ENCODE measurements around the gene TPP1.

DNA sequence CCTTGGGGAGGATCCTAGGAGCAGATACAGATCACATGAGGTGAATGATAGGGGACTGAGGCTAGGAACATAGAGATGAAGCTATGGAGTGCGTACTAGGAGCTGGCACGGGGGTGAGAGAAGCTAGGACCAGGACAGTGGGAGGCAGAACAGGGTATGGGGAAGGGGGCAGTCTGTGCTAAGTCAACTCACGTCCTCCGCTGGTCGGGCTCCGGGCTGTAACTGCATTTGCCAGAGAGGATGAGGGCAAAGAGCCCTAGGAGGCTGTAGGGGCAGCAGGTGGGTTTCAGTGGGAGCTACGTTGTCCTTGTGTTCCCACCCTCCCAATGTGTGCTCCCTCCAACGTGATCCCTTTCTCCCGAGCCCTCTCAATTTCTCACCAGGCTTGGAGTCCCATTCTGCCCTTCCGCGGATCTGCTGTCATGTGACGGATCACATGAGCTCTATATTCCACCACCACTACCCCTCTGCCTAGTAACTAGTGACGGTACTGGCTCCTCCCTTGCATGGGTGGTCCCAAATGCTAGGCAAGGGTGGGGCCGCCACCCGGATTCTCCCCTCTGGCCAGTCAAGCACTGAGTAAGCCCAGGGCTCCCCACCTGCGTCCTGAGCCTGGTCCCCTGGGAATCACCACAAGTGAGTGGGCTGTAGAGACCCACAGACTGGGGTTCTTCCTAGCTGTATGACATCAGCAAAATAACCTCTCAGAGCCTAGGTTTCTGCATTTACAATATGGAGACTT lies at the start of gene TPP1:
- TF ChIP-seq POLR2A (IDR thresholded peaks at IDR 0.05; ENCODE audit: low read depth, low read length) (peak; percentile 71; the same call in 1 of the 2 replicates), POLR2AphosphoS5 (IDR thresholded peaks at IDR 0.05; ENCODE audit: low read depth, low read length) (peak; percentile 65; the same call in 1 of the 2 replicates), SPI1 (IDR thresholded peaks at IDR 0.05; ENCODE audit: low read depth, low read length) (no peak), TAF1 (IDR thresholded peaks at IDR 0.05; ENCODE audit: low read depth, low read length) (peak; percentile 31; the same call in 1 of the 2 replicates), PAX5 (IDR thresholded peaks at IDR 0.05; ENCODE audit: insufficient read depth, low read length, severe bottlenecking) (no peak), POU2F2 (IDR thresholded peaks at IDR 0.05; ENCODE audit: low read depth, low read length) (no peak)

Data from GM12891 (cell line).